Lower lobe of right lung (tissue), 2 donors: ENCODE results near the gene DDR2. TPM values are rescaled to one million over a fixed set of nuclear protein-coding genes. Genes with fewer than 3 reads are reported as not detected.
A peak's percentile ranks its signal among the peaks of the same experiment; 100 is the strongest.

Source experiments
- ATAC-seq, 2 donors: fragments of 200-7000 bp; cut with Tn5 transposase; one replicate each; pipeline ENCODE4 v1.9.1; 2020 to 2022; ENCODE audit warnings: mild to moderate bottlenecking in 2 of 2, moderate library complexity in 2 of 2
- DNase-seq: peaks from one replicate; pipeline ENCODE4 v3.0.0-alpha.2; 2020
- H3K27ac ChIP-seq: fragments of 200-600 bp; one replicate; pipeline ENCODE4 v1.8.0; 2022
- H3K27me3 ChIP-seq: fragments of 200-600 bp; one replicate; pipeline ENCODE4 v1.8.0; 2022; ENCODE audit warnings: low read depth
- H3K36me3 ChIP-seq: fragments of 200-600 bp; one replicate; pipeline ENCODE4 v1.8.0; 2022; ENCODE audit warnings: mild to moderate bottlenecking
- H3K4me1 ChIP-seq: fragments of 200-600 bp; one replicate; pipeline ENCODE4 v1.8.0; 2022
- H3K4me3 ChIP-seq: fragments of 200-600 bp; one replicate; pipeline ENCODE4 v1.8.0; 2022; ENCODE audit warnings: mild to moderate bottlenecking
- H3K9me3 ChIP-seq: fragments of 200-600 bp; one replicate; pipeline ENCODE4 v1.8.0; 2022
- CTCF ChIP-seq: fragments of 200-600 bp; IDR thresholded peaks from one replicate; pipeline ENCODE4 v1.8.0; 2022; ENCODE audit warnings: antibody characterized with exemption, mild to moderate bottlenecking
- intact Hi-C: fragments of 100-400 bp; cut with DNase I; formaldehyde crosslinking; loops from one replicate; pipeline ENCODE4 v1.11.0; 2022
- total RNA-seq: library from RNA; stranded (reverse); fragmentation: NEBNext Ultra II Directional; extraction: Animal tissue kit (Norgen Biotek cat#: 25700); gene quantifications from one replicate; pipeline ENCODE4 v1.2.1, GENCODE V29; 2021
- donor health status: DM: no; HTN: yes; CAD: no; lungs with severe emphysema.

Gene DDR2
- total RNA-seq, 1 donor from 2014 or later: 47.0 TPM

- intact Hi-C loops: no loop called here
- no peaks in the 10 kb centered on the region for H3K27me3 ChIP-seq
- no peak for TF ChIP-seq CTCF
- H3K9me3 ChIP-seq: no peaks in the 10 kb centered on the region
- H3K36me3 ChIP-seq: no peaks in the 10 kb centered on the region
- ATAC-seq (no peak), DNase-seq (no peak)
- peaks cover 11% of the 10 kb centered on the region for H3K4me1 ChIP-seq
- H3K27ac ChIP-seq: no peak overlapping the region
- H3K4me3 ChIP-seq: no peak overlapping the region
Measured at GRCh38 chr1:162625679-162626078, 6.6 kb upstream of the DDR2 start.

GRCh38 chr1:162626094-162626493 is 6.2 kb upstream of the DDR2 start:
- no peak for DNase-seq
- H3K9me3 ChIP-seq: no peaks in the 10 kb centered on the region
- H3K4me3 ChIP-seq: no peak overlapping the region
- H3K4me1 ChIP-seq: peaks cover 11% of the 10 kb centered on the region
- no peak for TF ChIP-seq CTCF
- ATAC-seq: no peak
- no peak overlapping the region for H3K27ac ChIP-seq
- H3K36me3 ChIP-seq: no peaks in the 10 kb centered on the region
- intact Hi-C loops: no loop called here
- no peaks in the 10 kb centered on the region for H3K27me3 ChIP-seq

GRCh38 chr1:162626761-162627160 is 5.5 kb upstream of the DDR2 start:
- peak overlapping the region; percentile 15 for H3K4me3 ChIP-seq
- peak overlapping the region; percentile 54 for H3K27ac ChIP-seq
- no peak for DNase-seq

GRCh38 chr1:162627662-162628296 is 4.5 kb upstream of the DDR2 start:
- Histone ChIP-seq H3K4me1 (peaks cover 11% of the 10 kb centered on the region), H3K4me3 (no peak overlapping the region), H3K27ac (no peak overlapping the region), H3K27me3 (no peaks in the 10 kb centered on the region), H3K9me3 (no peaks in the 10 kb centered on the region), H3K36me3 (no peaks in the 10 kb centered on the region)
- ATAC-seq (no peak), DNase-seq (no peak)
- intact Hi-C loops: no loop called here
- peak; percentile 50 for TF ChIP-seq CTCF

More at GRCh38 chr1:162626761-162627160, 5.5 kb upstream of the DDR2 start:
- Histone ChIP-seq H3K9me3 (no peaks in the 10 kb centered on the region), H3K4me1 (peaks cover 11% of the 10 kb centered on the region), H3K27me3 (no peaks in the 10 kb centered on the region), H3K36me3 (no peaks in the 10 kb centered on the region)
- ATAC-seq: no peak
- no peak for TF ChIP-seq CTCF
- intact Hi-C loops: no loop called here

- DNase-seq (no peak), ATAC-seq (no peak)
- Histone ChIP-seq H3K9me3 (no peaks in the 10 kb centered on the region), H3K4me1 (peaks cover 11% of the 10 kb centered on the region), H3K27me3 (no peaks in the 10 kb centered on the region), H3K27ac (no peak overlapping the region), H3K4me3 (no peak overlapping the region), H3K36me3 (no peaks in the 10 kb centered on the region)
- TF ChIP-seq CTCF: no peak
- intact Hi-C loops: no loop called here
Measured at GRCh38 chr1:162629077-162629627, 3.1 kb upstream of the DDR2 start.
